HG03442 (cell line): ENCODE data around the gene KIF21A.
"Not testable (repeated sequence)": the region's sequence is repeated elsewhere in the genome, so short reads cannot be mapped to it uniquely, and the experiment has no call there.

Experiments
- ATAC-seq: cut with Tn5 transposase; IDR thresholded peaks from one replicate; pipeline ENCODE4 v1.9.1; 2021; ENCODE audit warnings: mild to moderate bottlenecking, moderate library complexity; ENCODE audit not compliant: unreplicated experiment

Gene KIF21A

GRCh38 chr12:39443081-39443928 is at the start of gene KIF21A:
Gene KIF21A, minus strand, starts transcription at chr12:39443120. Its CDS starts 150 bp downstream, at chr12:39442970.
- peak; percentile 92 for ATAC-seq

- no peak for ATAC-seq
Observed at GRCh38 chr12:39490500-39491282, 47.8 kb upstream of the KIF21A start.

GRCh38 chr12:39483597-39483996 is 40.7 kb upstream of the KIF21A start:
- ATAC-seq = no peak

GRCh38 chr12:39483042-39483441 is 40.1 kb upstream of the KIF21A start:
- no peak for ATAC-seq

- ATAC-seq = no peak
Observed at GRCh38 chr12:39476894-39477293, 34.0 kb upstream of the KIF21A start.

- ATAC-seq = no peak
Observed at GRCh38 chr12:39476121-39476520, 33.2 kb upstream of the KIF21A start.

GRCh38 chr12:39475136-39475535 is 32.2 kb upstream of the KIF21A start:
- not testable (repeated sequence) for ATAC-seq

- ATAC-seq = peak; percentile 96
Observed at GRCh38 chr12:39467432-39467870, 24.5 kb upstream of the KIF21A start.

GRCh38 chr12:39464976-39465695 is 22.2 kb upstream of the KIF21A start:
- no peak for ATAC-seq

GRCh38 chr12:39461059-39461458 is 18.1 kb upstream of the KIF21A start:
- no peak for ATAC-seq

GRCh38 chr12:39459027-39459434 is 16.1 kb upstream of the KIF21A start:
- no peak for ATAC-seq

GRCh38 chr12:39451977-39452376 is 9.1 kb upstream of the KIF21A start:
- ATAC-seq = no peak

- no peak for ATAC-seq
Observed at GRCh38 chr12:39448038-39448437, 5.1 kb upstream of the KIF21A start.

- ATAC-seq = no peak
Observed at GRCh38 chr12:39443929-39444209, 949 bp upstream of the KIF21A start.

- peak; percentile 23 for ATAC-seq
Observed at GRCh38 chr12:39442831-39443080, 164 bp downstream of the KIF21A start.

- peak; percentile 16 for ATAC-seq
Observed at GRCh38 chr12:39441963-39442830, 723 bp downstream of the KIF21A start.

- ATAC-seq = no peak
Observed at GRCh38 chr12:39441189-39441962, 1.5 kb downstream of the KIF21A start.

GRCh38 chr12:39440781-39441180 is 2.1 kb downstream of the KIF21A start:
- no peak for ATAC-seq

GRCh38 chr12:39440101-39440500 is 2.8 kb downstream of the KIF21A start:
- no peak for ATAC-seq

GRCh38 chr12:39435531-39435930 is 7.4 kb downstream of the KIF21A start:
- no peak for ATAC-seq
